HG03558 (cell line): ENCODE results near the gene SMYD3.
"Not testable (repeated sequence)": the region's sequence is repeated elsewhere in the genome, so short reads cannot be mapped to it uniquely, and the experiment has no call there.

ENCODE experiments used
- ATAC-seq: cut with Tn5 transposase; IDR thresholded peaks from one replicate; pipeline ENCODE4 v1.9.1; 2021; ENCODE audit warnings: moderate number of reproducible peaks; ENCODE audit not compliant: unreplicated experiment; ENCODE audit errors: extremely low read depth

The SMYD3 gene

GRCh38 chr1:246065592-246065991 lies 441.5 kb downstream of the SMYD3 start:
- ATAC-seq: no peak

- ATAC-seq: no peak
Measured at GRCh38 chr1:246064891-246065290, 442.2 kb downstream of the SMYD3 start.

- ATAC-seq: no peak
Measured at GRCh38 chr1:246063013-246063616, 444.0 kb downstream of the SMYD3 start.

- ATAC-seq: no peak
Measured at GRCh38 chr1:246058466-246058865, 448.6 kb downstream of the SMYD3 start.

GRCh38 chr1:246052603-246053002 lies 454.5 kb downstream of the SMYD3 start:
- no peak for ATAC-seq

- no peak for ATAC-seq
Measured at GRCh38 chr1:246051909-246052518, 455.1 kb downstream of the SMYD3 start.

- no peak for ATAC-seq
Measured at GRCh38 chr1:246048693-246049092, 458.4 kb downstream of the SMYD3 start.

- no peak for ATAC-seq
Measured at GRCh38 chr1:246043556-246043955, 463.5 kb downstream of the SMYD3 start.

GRCh38 chr1:246041360-246041759 lies 465.7 kb downstream of the SMYD3 start:
- ATAC-seq: no peak

- no peak for ATAC-seq
Measured at GRCh38 chr1:246040200-246040890, 466.7 kb downstream of the SMYD3 start.

- no peak for ATAC-seq
Measured at GRCh38 chr1:246039584-246039983, 467.5 kb downstream of the SMYD3 start.

GRCh38 chr1:246037832-246038231 lies 469.2 kb downstream of the SMYD3 start:
- no peak for ATAC-seq

GRCh38 chr1:246036175-246036574 lies 470.9 kb downstream of the SMYD3 start:
- ATAC-seq: no peak

GRCh38 chr1:246035060-246035541 lies 472.0 kb downstream of the SMYD3 start:
- no peak for ATAC-seq

GRCh38 chr1:246034630-246035029 lies 472.4 kb downstream of the SMYD3 start:
- no peak for ATAC-seq

GRCh38 chr1:246032984-246033383 lies 474.1 kb downstream of the SMYD3 start:
- no peak for ATAC-seq

GRCh38 chr1:246032031-246032551 lies 475.0 kb downstream of the SMYD3 start:
- ATAC-seq: no peak

GRCh38 chr1:246029616-246030015 lies 477.5 kb downstream of the SMYD3 start:
- ATAC-seq: no peak

GRCh38 chr1:246024118-246024517 lies 483.0 kb downstream of the SMYD3 start:
- ATAC-seq: not testable (repeated sequence)

- ATAC-seq: peak; percentile 41
Measured at GRCh38 chr1:246020211-246020954, 486.7 kb downstream of the SMYD3 start.

- ATAC-seq: no peak
Measured at GRCh38 chr1:246018146-246018545, 488.9 kb downstream of the SMYD3 start.
